Astrocyte (in vitro differentiated cells and primary cell): ENCODE data around the gene HECW1. TPM values are rescaled to one million over a fixed set of nuclear protein-coding genes. Genes with fewer than 3 reads are reported as not detected.
A peak's percentile ranks its signal among the peaks of the same experiment; 100 is the strongest.

Experiments used
- DNase-seq: peaks from one replicate; pipeline ENCODE4 v3.0.0-alpha.2; 2010; ENCODE audit warnings: low read depth
- FAIRE-seq: peaks from 2 replicates; lab custom pipeline; 2011; peaks lifted over from hg19 to GRCh38; lab: Jason Lieb, UNC
- H2AFZ ChIP-seq: 2 replicates; pipeline ENCODE4 v1.6.0; 2012; ENCODE audit warnings: low read depth, low read length, inconsistent platforms
- H3K27ac ChIP-seq: 2 replicates; pipeline ENCODE4 v1.5.1; 2011; ENCODE audit warnings: low read depth, low read length, inconsistent platforms
- H3K27me3 ChIP-seq: 2 replicates; pipeline ENCODE4 v1.6.0; 2011; ENCODE audit warnings: low read length, inconsistent platforms; ENCODE audit not compliant: insufficient read depth
- H3K36me3 ChIP-seq: 2 replicates; pipeline ENCODE4 v1.5.1; 2011; ENCODE audit warnings: low read length, inconsistent platforms; ENCODE audit not compliant: insufficient read depth
- H3K4me1 ChIP-seq: 2 replicates; pipeline ENCODE4 v1.5.1; 2011; ENCODE audit warnings: low read length, inconsistent platforms; ENCODE audit not compliant: insufficient read depth
- H3K4me2 ChIP-seq: 2 replicates; pipeline ENCODE4 v1.6.0; 2012; ENCODE audit warnings: low read length, inconsistent platforms
- H3K4me3 ChIP-seq: 2 replicates; pipeline ENCODE4 v1.5.1; 2011; ENCODE audit warnings: low read depth, mild to moderate bottlenecking, low read length, inconsistent platforms; ENCODE audit not compliant: insufficient read depth
- H3K79me2 ChIP-seq: 2 replicates; pipeline ENCODE4 v1.6.0; 2012; ENCODE audit warnings: mild to moderate bottlenecking, low read length, inconsistent platforms; ENCODE audit not compliant: insufficient read depth
- H3K9ac ChIP-seq: 2 replicates; pipeline ENCODE4 v1.6.0; 2012; ENCODE audit warnings: mild to moderate bottlenecking, low read length, inconsistent platforms
- H3K9me3 ChIP-seq: 2 replicates; pipeline ENCODE4 v1.5.1; 2012; ENCODE audit warnings: low read depth, mild to moderate bottlenecking, low read length, inconsistent platforms; ENCODE audit not compliant: insufficient read depth
- H4K20me1 ChIP-seq: 2 replicates; pipeline ENCODE4 v1.6.0; 2012; ENCODE audit warnings: low read length, inconsistent platforms; ENCODE audit not compliant: insufficient read depth
- H3K27ac Mint-ChIP-seq: one replicate; pipeline ENCODE4 v1.8.0; 2021; ENCODE audit warnings: mild to moderate bottlenecking, mixed read lengths; ENCODE audit not compliant: unreplicated experiment
- H3K27me3 Mint-ChIP-seq: one replicate; pipeline ENCODE4 v1.8.0; 2021; ENCODE audit warnings: low read depth, mixed read lengths; ENCODE audit not compliant: unreplicated experiment
- H3K36me3 Mint-ChIP-seq: one replicate; pipeline ENCODE4 v1.8.0; 2021; ENCODE audit warnings: low read depth, mixed read lengths; ENCODE audit not compliant: unreplicated experiment
- H3K4me1 Mint-ChIP-seq: one replicate; pipeline ENCODE4 v1.8.0; 2021; ENCODE audit warnings: low read depth, mixed read lengths; ENCODE audit not compliant: unreplicated experiment
- H3K4me3 Mint-ChIP-seq: one replicate; pipeline ENCODE4 v1.8.0; 2021; ENCODE audit warnings: mild to moderate bottlenecking, moderate library complexity, mixed read lengths; ENCODE audit not compliant: unreplicated experiment
- H3K9me3 Mint-ChIP-seq: one replicate; pipeline ENCODE4 v1.8.0; 2021; ENCODE audit warnings: mild to moderate bottlenecking, mixed read lengths; ENCODE audit not compliant: unreplicated experiment
- EZH2 ChIP-seq: IDR thresholded peaks from 2 replicates; pipeline ENCODE4 v1.6.1; 2012; ENCODE audit warnings: mild to moderate bottlenecking, low read length, inconsistent platforms; ENCODE audit not compliant: insufficient read depth
- total RNA-seq: library from RNA; stranded (reverse); gene quantifications from 2 replicates; pipeline ENCODE4 v1.2.1, GENCODE V29; 2021
- TF ChIP-seq, protein P1 (sequence below): IDR thresholded peaks from 2 replicates; pipeline ENCODE4 v1.5.1; 2011; ENCODE audit warnings: low read depth, mild to moderate bottlenecking, inconsistent platforms, low read length, moderate library complexity; ENCODE audit not compliant: insufficient read depth

Gene HECW1
- total RNA-seq, 1 donor from 2014 or later, result 3.3 TPM

DNA sequence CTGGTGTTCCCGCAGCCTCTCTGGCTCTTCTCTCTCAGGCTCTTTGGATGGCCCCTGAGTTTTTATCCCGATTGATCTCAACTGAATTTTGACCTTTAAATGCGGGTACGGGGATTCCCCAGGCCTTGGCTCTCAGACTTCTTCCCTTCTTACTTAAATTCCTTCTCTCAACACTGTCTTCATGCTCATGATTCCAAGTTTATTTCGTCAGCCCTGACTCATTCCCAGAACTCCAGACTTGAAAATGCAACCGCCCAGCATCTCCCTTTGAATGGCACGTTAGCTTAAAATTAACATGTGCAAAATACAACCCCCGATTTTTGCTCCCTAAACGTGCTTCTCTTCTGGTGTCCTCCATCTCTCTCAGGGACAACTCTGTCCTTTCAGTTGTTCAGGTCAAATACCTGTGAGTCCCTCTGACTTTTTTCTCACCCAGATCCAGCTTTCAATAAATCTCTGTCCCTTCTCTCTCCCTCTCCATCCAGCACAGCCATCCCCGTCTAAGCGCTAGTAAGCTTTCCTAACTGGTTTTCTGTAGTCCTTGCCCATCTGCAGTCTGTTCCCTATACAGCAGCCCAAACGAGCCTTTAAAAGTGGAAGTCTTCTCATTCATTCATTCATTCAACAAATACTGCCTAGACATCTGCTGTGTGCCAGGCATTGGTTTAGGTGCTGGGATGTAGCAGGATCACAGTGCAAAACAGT, 7.1 kb downstream of the HECW1 start:
- Histone ChIP-seq H3K79me2 (no peaks in the 10 kb centered on the region), H2AFZ (no peak overlapping the region), H3K9me3 (no peaks in the 10 kb centered on the region), H4K20me1 (no peaks in the 10 kb centered on the region), H3K4me2 (peak overlapping the region; percentile 68), H3K4me3 (no peak overlapping the region), H3K27ac (peak overlapping the region; percentile 32), H3K4me1 (peaks cover 13% of the 10 kb centered on the region), H3K9ac (peak overlapping the region; percentile 25), H3K36me3 (no peaks in the 10 kb centered on the region), H3K27me3 (peaks cover 10% of the 10 kb centered on the region)
- Mint-ChIP-seq H3K4me1 (peaks cover 27% of the 10 kb centered on the region), H3K27ac (no peak overlapping the region), H3K4me3 (no peak overlapping the region), H3K36me3 (peaks cover under 1% of the 10 kb centered on the region), H3K27me3 (peaks cover 9% of the 10 kb centered on the region), H3K9me3 (peaks cover 1% of the 10 kb centered on the region)
- DNase-seq (peak; percentile 88), FAIRE-seq (peak; percentile 60)
- TF ChIP-seq, protein P1, sequence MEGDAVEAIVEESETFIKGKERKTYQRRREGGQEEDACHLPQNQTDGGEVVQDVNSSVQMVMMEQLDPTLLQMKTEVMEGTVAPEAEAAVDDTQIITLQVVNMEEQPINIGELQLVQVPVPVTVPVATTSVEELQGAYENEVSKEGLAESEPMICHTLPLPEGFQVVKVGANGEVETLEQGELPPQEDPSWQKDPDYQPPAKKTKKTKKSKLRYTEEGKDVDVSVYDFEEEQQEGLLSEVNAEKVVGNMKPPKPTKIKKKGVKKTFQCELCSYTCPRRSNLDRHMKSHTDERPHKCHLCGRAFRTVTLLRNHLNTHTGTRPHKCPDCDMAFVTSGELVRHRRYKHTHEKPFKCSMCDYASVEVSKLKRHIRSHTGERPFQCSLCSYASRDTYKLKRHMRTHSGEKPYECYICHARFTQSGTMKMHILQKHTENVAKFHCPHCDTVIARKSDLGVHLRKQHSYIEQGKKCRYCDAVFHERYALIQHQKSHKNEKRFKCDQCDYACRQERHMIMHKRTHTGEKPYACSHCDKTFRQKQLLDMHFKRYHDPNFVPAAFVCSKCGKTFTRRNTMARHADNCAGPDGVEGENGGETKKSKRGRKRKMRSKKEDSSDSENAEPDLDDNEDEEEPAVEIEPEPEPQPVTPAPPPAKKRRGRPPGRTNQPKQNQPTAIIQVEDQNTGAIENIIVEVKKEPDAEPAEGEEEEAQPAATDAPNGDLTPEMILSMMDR, result no peak
- TF ChIP-seq EZH2, result no peak

DNA sequence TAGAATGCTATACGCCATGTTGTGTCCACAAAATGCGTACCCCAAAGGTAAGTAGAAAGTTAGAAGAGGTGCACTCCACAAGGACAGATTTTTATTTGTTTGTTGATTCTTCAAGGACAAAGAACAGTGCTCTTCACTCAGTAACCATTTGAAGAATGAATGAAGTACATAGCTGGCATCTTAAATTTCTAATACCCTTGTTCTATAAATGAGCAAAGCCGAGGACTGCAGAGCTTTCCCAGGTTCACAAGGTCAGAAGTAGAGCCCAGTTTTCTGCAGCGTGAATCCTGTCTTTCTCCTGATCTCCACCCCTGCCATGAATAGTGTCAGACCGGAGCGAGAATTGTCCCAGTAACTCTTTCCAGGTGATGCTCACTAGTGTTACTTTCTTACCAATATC, 9.5 kb downstream of the HECW1 start:
- Mint-ChIP-seq H3K9me3 (peaks cover 1% of the 10 kb centered on the region), H3K36me3 (no peaks in the 10 kb centered on the region), H3K4me3 (no peak overlapping the region), H3K27me3 (no peaks in the 10 kb centered on the region), H3K4me1 (peaks cover 16% of the 10 kb centered on the region), H3K27ac (no peak overlapping the region)
- no peak for TF ChIP-seq EZH2
- TF ChIP-seq, protein P1, result no peak
- H3K4me3 ChIP-seq, result no peak overlapping the region
- DNase-seq, result no peak
- H3K4me1 ChIP-seq, result peaks cover 13% of the 10 kb centered on the region
- H4K20me1 ChIP-seq, result no peaks in the 10 kb centered on the region
- no peaks in the 10 kb centered on the region for H3K9me3 ChIP-seq
- no peaks in the 10 kb centered on the region for H3K36me3 ChIP-seq
- H3K4me2 ChIP-seq, result no peak overlapping the region
- H3K79me2 ChIP-seq, result no peaks in the 10 kb centered on the region
- no peak for FAIRE-seq
- no peak overlapping the region for H2AFZ ChIP-seq
- no peak overlapping the region for H3K9ac ChIP-seq
- no peak overlapping the region for H3K27ac ChIP-seq
- no peaks in the 10 kb centered on the region for H3K27me3 ChIP-seq

DNA sequence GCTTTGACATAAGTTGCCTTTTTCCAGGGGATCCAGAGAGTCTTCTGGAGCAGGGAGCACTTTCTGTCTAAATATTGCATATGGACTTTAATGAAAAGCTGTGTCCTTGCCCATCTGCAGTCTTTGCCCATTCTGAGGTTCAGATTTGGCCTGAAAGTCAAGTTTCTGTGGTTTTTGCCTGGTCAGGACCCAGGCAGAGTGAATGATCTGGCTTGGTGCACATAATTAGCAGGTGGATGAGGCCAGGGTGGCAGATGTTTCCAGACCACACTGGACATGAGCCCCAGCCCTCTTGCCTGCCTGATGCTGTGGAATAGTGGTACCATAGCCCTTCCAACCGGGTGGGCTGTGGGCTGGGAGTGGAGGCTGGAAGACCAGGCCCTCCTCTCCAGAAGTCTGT, 11.0 kb downstream of the HECW1 start:
- no peaks in the 10 kb centered on the region for H4K20me1 ChIP-seq
- peaks cover 1% of the 10 kb centered on the region for H3K9me3 Mint-ChIP-seq

More for the DNA sequence above, 11.0 kb downstream of the HECW1 start:
- Histone ChIP-seq H3K4me3 (no peak overlapping the region), H3K4me2 (no peak overlapping the region), H3K4me1 (peaks cover 13% of the 10 kb centered on the region), H3K9me3 (no peaks in the 10 kb centered on the region), H2AFZ (no peak overlapping the region), H3K36me3 (no peaks in the 10 kb centered on the region), H3K79me2 (no peaks in the 10 kb centered on the region), H3K27me3 (no peaks in the 10 kb centered on the region), H3K9ac (no peak overlapping the region), H3K27ac (no peak overlapping the region)
- no peak for FAIRE-seq
- no peak for DNase-seq
- TF ChIP-seq, protein P1, result no peak
- TF ChIP-seq EZH2, result no peak
- no peak overlapping the region for H3K27ac Mint-ChIP-seq
- H3K4me3 Mint-ChIP-seq, result no peak overlapping the region
- no peaks in the 10 kb centered on the region for H3K27me3 Mint-ChIP-seq
- H3K36me3 Mint-ChIP-seq, result no peaks in the 10 kb centered on the region
- H3K4me1 Mint-ChIP-seq, result peaks cover 2% of the 10 kb centered on the region
